Endothelial cell of umbilical vein (primary cell): ENCODE data around the gene HTRA3. TPM values are rescaled to one million over a fixed set of nuclear protein-coding genes. Genes with fewer than 3 reads are reported as not detected.

Source experiments
- BruUV-seq: library from RNA; stranded (reverse); fragments of 400-500 nt; replicated peaks from 2 replicates; lab custom pipeline; 2021; lab: Mats Ljungman, UMichigan
- CTCF ChIA-PET: fragments of 300-600, 350-600 bp; sonication (Branson Sonifier 250); formaldehyde crosslinking; loops from one replicate; lab custom pipeline; 2021; ENCODE audit warnings: antibody characterized with exemption, inconsistent platforms; lab: Charles Lee
- POLR2A ChIA-PET: fragments of 300-600, 350-600 bp; sonication (Branson Sonifier 250); formaldehyde crosslinking; loops from one replicate; lab custom pipeline; 2021; ENCODE audit warnings: antibody characterized with exemption, inconsistent platforms; lab: Charles Lee
- DNase-seq: peaks from one replicate; pipeline ENCODE4 v3.0.0-alpha.2; 2011; ENCODE audit warnings: low read depth, low spot score
- FAIRE-seq: peaks from 2 replicates; lab custom pipeline; 2011; peaks lifted over from hg19 to GRCh38; lab: Jason Lieb, UNC
- H2AFZ ChIP-seq: 2 replicates; pipeline ENCODE4 v1.6.0; 2012; ENCODE audit warnings: low read depth, low read length, control low read depth, inconsistent platforms
- H3K27ac ChIP-seq: 2 replicates; pipeline ENCODE4 v1.5.1; 2011; ENCODE audit warnings: low read depth, mild to moderate bottlenecking, control low read depth, low read length, moderate library complexity; ENCODE audit not compliant: insufficient read depth
- H3K27me3 ChIP-seq, 2 experiments: 2 replicates each; pipeline versions ENCODE4 v1.6.0 to v1.6.1; 2011; ENCODE audit warnings: low read length in 2 of 2, mixed read lengths in 1 of 2; ENCODE audit not compliant: control insufficient read depth in 2 of 2, insufficient read depth in 2 of 2
- H3K36me3 ChIP-seq, 2 experiments: 2 replicates in 1 of 2; 3 replicates in 1 of 2; pipeline ENCODE4 v1.5.1; 2011; ENCODE audit warnings: low read length in 2 of 2, mild to moderate bottlenecking in 1 of 2, moderate library complexity in 1 of 2; ENCODE audit not compliant: control insufficient read depth in 2 of 2, insufficient read depth in 2 of 2; ENCODE audit errors: extremely low read depth in 1 of 2
- H3K4me1 ChIP-seq: 3 replicates; pipeline ENCODE4 v1.5.1; 2011; ENCODE audit warnings: mild to moderate bottlenecking, low read length; ENCODE audit not compliant: control insufficient read depth, insufficient read depth; ENCODE audit errors: extremely low read depth
- H3K4me2 ChIP-seq: 2 replicates; pipeline ENCODE4 v1.6.1; 2011; ENCODE audit warnings: low read length, control low read depth, mixed read lengths; ENCODE audit not compliant: insufficient read depth
- H3K4me3 ChIP-seq, 3 experiments: fragments of 200-600 bp in 1 of 3; sonication (generic), shearing (Covaris generic) in 1 of 3; replicated peaks in 1 of 3; 2 replicates each; pipeline ENCODE4 v1.5.1; 2011 to 2016; ENCODE audit warnings: control low read depth in 3 of 3, low read length in 3 of 3, mild to moderate bottlenecking in 2 of 3, inconsistent platforms in 1 of 3, low read depth in 1 of 3, moderate library complexity in 1 of 3; ENCODE audit not compliant: insufficient read depth in 1 of 3
- H3K79me2 ChIP-seq: 2 replicates; pipeline ENCODE4 v1.6.0; 2012; ENCODE audit warnings: low read length, inconsistent platforms; ENCODE audit not compliant: control insufficient read depth, insufficient read depth
- H3K9ac ChIP-seq: replicated peaks from 2 replicates; pipeline ENCODE3; 2011; ENCODE audit warnings: low read length, control low read depth; ENCODE audit not compliant: insufficient read depth; ENCODE audit errors: extremely low read depth
- H3K9me1 ChIP-seq: replicated peaks from 3 replicates; pipeline ENCODE4 v1.6.0; 2011; ENCODE audit warnings: mild to moderate bottlenecking, low read length; ENCODE audit not compliant: control insufficient read depth, insufficient read depth; ENCODE audit errors: extremely low read depth
- H3K9me3 ChIP-seq: replicated peaks from 2 replicates; pipeline ENCODE4 v1.5.1; 2012; ENCODE audit warnings: low read length, inconsistent platforms; ENCODE audit not compliant: control insufficient read depth, insufficient read depth
- H4K20me1 ChIP-seq: replicated peaks from 2 replicates; pipeline ENCODE3; 2011; ENCODE audit warnings: mild to moderate bottlenecking, low read length; ENCODE audit not compliant: control insufficient read depth, insufficient read depth; ENCODE audit errors: extremely low read depth
- CTCF ChIP-seq, 2 donors: IDR thresholded peaks; 1 replicate in 1 of 2; 2 replicates in 1 of 2; pipeline ENCODE4 v1.5.1; 2011; ENCODE audit warnings: low read length in 2 of 2, mild to moderate bottlenecking in 2 of 2, moderate library complexity in 2 of 2, control low read depth in 1 of 2, inconsistent platforms in 1 of 2, low read depth in 1 of 2; ENCODE audit not compliant: insufficient read depth in 1 of 2; ENCODE audit errors: extremely low read depth in 1 of 2
- EZH2 ChIP-seq: IDR thresholded peaks from 2 replicates; pipeline ENCODE4 v1.6.1; 2012; ENCODE audit warnings: borderline replicate concordance, low read depth, mild to moderate bottlenecking, moderate library complexity, low read length, inconsistent platforms; ENCODE audit not compliant: severe bottlenecking
- FOS ChIP-seq: IDR thresholded peaks from 2 replicates; pipeline ENCODE4 v1.6.1; 2011; ENCODE audit warnings: mild to moderate bottlenecking, low read length, moderate library complexity, borderline replicate concordance; ENCODE audit not compliant: insufficient read depth
- GATA2 ChIP-seq: IDR thresholded peaks from 2 replicates; pipeline ENCODE4 v1.7.0; 2011; ENCODE audit warnings: low read depth, mild to moderate bottlenecking, moderate library complexity, mixed read lengths, low read length; ENCODE audit not compliant: insufficient read length, insufficient read depth
- JUN ChIP-seq: IDR thresholded peaks from 2 replicates; pipeline ENCODE4 v1.6.1; 2011; ENCODE audit warnings: borderline replicate concordance, low read depth; ENCODE audit not compliant: insufficient read length, insufficient read depth
- MAX ChIP-seq: IDR thresholded peaks from 2 replicates; pipeline ENCODE4 v1.6.1; 2011; ENCODE audit not compliant: insufficient read depth, insufficient read length
- MYC ChIP-seq: IDR thresholded peaks from one replicate; pipeline ENCODE4 v1.6.1; 2011; ENCODE audit warnings: mild to moderate bottlenecking, low read depth, low read length
- POLR2A ChIP-seq: IDR thresholded peaks from 2 replicates; pipeline ENCODE4 v1.6.1; 2012; ENCODE audit warnings: low read depth, mild to moderate bottlenecking, control low read depth, low read length
- POLR2AphosphoS5 ChIP-seq: IDR thresholded peaks from 2 replicates; pipeline ENCODE4 v1.6.1; 2012; ENCODE audit warnings: low read depth, mild to moderate bottlenecking, control low read depth, low read length, moderate library complexity; ENCODE audit not compliant: insufficient read depth
- dilution Hi-C: fragments of 300-500 bp; cut with MboI; formaldehyde crosslinking; loops from one replicate; pipeline ENCODE4 v1.15.0; 2019; ENCODE audit warnings: low sequenced_read_pairs; ENCODE audit not compliant: extremely low pct_ligation_motif_present
- intact Hi-C: fragments of 100-400 bp; cut with micrococcal nuclease; formaldehyde crosslinking; loops from one replicate; pipeline ENCODE4 v1.10.0; 2022
- polyA plus RNA-seq, 4 experiments: library from polyadenylated mRNA; depleted of rRNA in 3 of 4; stranded (reverse) in 3 of 4; unstranded in 1 of 4; fragments of >200 nt; gene quantifications; 2 replicates each; pipeline versions ENCODE4 v1.2.1 to v1.2.3, GENCODE V29; 2011 to 2012; ENCODE audit warnings: missing spikeins in 1 of 4
- total RNA-seq: library from RNA; stranded (reverse); gene quantifications from 2 replicates; pipeline ENCODE4 v1.2.3, GENCODE V29; 2021

Gene HTRA3
- total and polyA plus RNA-seq, 2 donors (not counting 3 experiments of a cell fraction or from before 2014, with no cell fraction given): 9.0 to 12.0 TPM

GRCh38 chr4:8349664-8350236 is 80.2 kb downstream of the HTRA3 start:
- no peak overlapping the region for H3K4me3 ChIP-seq
- TF ChIP-seq JUN: no peak
- TF ChIP-seq GATA2: no peak
- TF ChIP-seq MYC: no peak
- no peak for TF ChIP-seq FOS
- TF ChIP-seq MAX: no peak
- TF ChIP-seq EZH2: no peak
- TF ChIP-seq POLR2AphosphoS5: no peak
- TF ChIP-seq CTCF (IDR thresholded peaks at IDR 0.05; ENCODE audit: extremely low read depth in 1 of 2, insufficient read depth in 1 of 2, low read depth in 1 of 2, low read length in 2 of 2): no peak
- TF ChIP-seq POLR2A: no peak
- intact Hi-C loops: no loop called here
- H3K27ac ChIP-seq: no peak overlapping the region
- no peaks in the 10 kb centered on the region for H3K36me3 ChIP-seq
- H3K27me3 ChIP-seq: peaks cover 0 to 2% of the 10 kb centered on the region in 2 experiments
- H3K4me2 ChIP-seq: no peak overlapping the region
- H4K20me1 ChIP-seq: no peaks in the 10 kb centered on the region
- DNase-seq: no peak
- H3K4me1 ChIP-seq: no peaks in the 10 kb centered on the region
- no peaks in the 10 kb centered on the region for H3K9me1 ChIP-seq
- H3K9me3 ChIP-seq: no peaks in the 10 kb centered on the region
- FAIRE-seq: no peak
- ChIA-PET POLR2A (no interaction called here), CTCF (no interaction called here)
- no peak overlapping the region for H3K9ac ChIP-seq
- BruUV-seq: no TSS peak
- H3K79me2 ChIP-seq: no peaks in the 10 kb centered on the region
- dilution Hi-C loops: no loop called here
- H2AFZ ChIP-seq: no peak overlapping the region
